ENCODE results near the gene VAX1.

GRCh38 chr10:117112220-117112619 is 25.9 kb downstream of the VAX1 start:
- TF ChIP-seq ESRRG (CRISPR knock-in tag; IDR thresholded peaks at IDR 0.05) (no peak), ZFP30 (CRISPR knock-in tag; IDR thresholded peaks at IDR 0.05) (no peak), ZFP3 (CRISPR knock-in tag; IDR thresholded peaks at IDR 0.05) (no peak), OSR1 (CRISPR knock-in tag; IDR thresholded peaks at IDR 0.05) (no peak), PATZ1 (CRISPR knock-in tag; IDR thresholded peaks at IDR 0.05; ENCODE audit: borderline replicate concordance) (no peak), ZNF70 (CRISPR knock-in tag; IDR thresholded peaks at IDR 0.05) (no peak), TCF4 (CRISPR knock-in tag; IDR thresholded peaks at IDR 0.05; ENCODE audit: borderline replicate concordance) (no peak), ISL1 (CRISPR knock-in tag; IDR thresholded peaks at IDR 0.05) (no peak), ZC3H10 (CRISPR knock-in tag; IDR thresholded peaks at IDR 0.05) (no peak), PPARA (CRISPR knock-in tag; IDR thresholded peaks at IDR 0.05; ENCODE audit: borderline replicate concordance) (no peak), POU6F1 (CRISPR knock-in tag; IDR thresholded peaks at IDR 0.05; ENCODE audit: borderline replicate concordance, low read depth) (no peak), SNAI2 (CRISPR knock-in tag; IDR thresholded peaks at IDR 0.05) (no peak), CSRNP3 (CRISPR knock-in tag; IDR thresholded peaks at IDR 0.05) (no peak), BACH2 (CRISPR knock-in tag; IDR thresholded peaks at IDR 0.05; ENCODE audit: borderline replicate concordance) (no peak)
